GM12878 (cell line): ENCODE measurements around the gene KCNC4. TPM values are rescaled to one million over a fixed set of nuclear protein-coding genes. Genes with fewer than 3 reads are reported as not detected.

Experiments
- ATAC-seq: fragments of 200-7000 bp; cut with Tn5 transposase; 3 replicates; pipeline ENCODE4 v1.9.1; 2020; ENCODE audit warnings: mild to moderate bottlenecking, moderate library complexity
- BruUV-seq: library from RNA; stranded (reverse); fragments of 400-500 nt; replicated peaks from 2 replicates; lab custom pipeline; 2021; lab: Mats Ljungman, UMichigan
- CTCF ChIA-PET: fragments of 300-600 bp; sonication (Branson Sonifier 250); formaldehyde crosslinking; extraction: SDS; loops from one replicate; lab custom pipeline; 2021; ENCODE audit warnings: inconsistent platforms; lab: Yijun Ruan, JAX
- POLR2A ChIA-PET: fragments of 350-600 bp; formaldehyde crosslinking; extraction: SDS; loops from one replicate; lab custom pipeline; 2021; ENCODE audit warnings: inconsistent platforms; lab: Charles Lee
- RAD21 ChIA-PET: fragments of 300-600 bp; sonication (Branson Sonifier 250); formaldehyde crosslinking; loops from one replicate; lab custom pipeline; 2023; ENCODE audit warnings: antibody characterized with exemption; ENCODE audit not compliant: unreplicated experiment; lab: Charles Lee
- SMC1A ChIA-PET: fragments of 300-600 bp; sonication (Branson Sonifier 250); formaldehyde crosslinking; loops from one replicate; lab custom pipeline; 2023; ENCODE audit not compliant: unreplicated experiment, uncharacterized antibody; lab: Charles Lee
- DNase-seq: peaks from one replicate; pipeline ENCODE4 v3.0.0-alpha.2; 2011; ENCODE audit warnings: low read depth, low spot score
- FAIRE-seq: peaks from 3 replicates; lab custom pipeline; 2011; peaks lifted over from hg19 to GRCh38; lab: Jason Lieb, UNC
- H2AFZ ChIP-seq: 2 replicates; pipeline ENCODE4 v1.6.0; 2011; ENCODE audit warnings: low read depth, low read length, control low read depth; ENCODE audit not compliant: control insufficient read depth
- H3K27ac ChIP-seq: 2 replicates; pipeline ENCODE4 v1.5.1; 2011; ENCODE audit warnings: control low read depth; ENCODE audit not compliant: control insufficient read depth, insufficient read depth
- H3K27me3 ChIP-seq, 2 experiments: replicated peaks in 1 of 2; 2 replicates each; pipeline versions ENCODE4 v1.6.0 to v1.6.1; 2011; ENCODE audit warnings: low read length in 1 of 2; ENCODE audit not compliant: control insufficient read depth in 2 of 2, insufficient read depth in 2 of 2
- H3K36me3 ChIP-seq, 2 experiments: 2 replicates each; pipeline ENCODE4 v1.5.1; 2011; ENCODE audit warnings: low read length in 1 of 2; ENCODE audit not compliant: control insufficient read depth in 2 of 2, insufficient read depth in 2 of 2
- H3K4me1 ChIP-seq: 2 replicates; pipeline ENCODE4 v1.6.1; 2011; ENCODE audit warnings: mild to moderate bottlenecking, low read length, moderate library complexity, mixed read lengths; ENCODE audit not compliant: control insufficient read depth, insufficient read depth
- H3K4me2 ChIP-seq: 2 replicates; pipeline ENCODE4 v1.6.0; 2011; ENCODE audit warnings: control low read depth; ENCODE audit not compliant: control insufficient read depth, insufficient read depth
- H3K4me3 ChIP-seq: fragments of 200-600 bp; sonication (generic); 2 replicates; pipeline ENCODE4 v1.5.1; 2016
- H3K79me2 ChIP-seq: 2 replicates; pipeline ENCODE4 v1.6.0; 2011; ENCODE audit warnings: low read length; ENCODE audit not compliant: control insufficient read depth, insufficient read depth
- H3K9ac ChIP-seq: 2 replicates; pipeline ENCODE4 v1.8.0; 2011; ENCODE audit warnings: low read length, control low read depth, mixed read lengths; ENCODE audit not compliant: control insufficient read depth, insufficient read depth
- H3K9me3 ChIP-seq: replicated peaks from 3 replicates; pipeline ENCODE4 v1.5.1; 2011; ENCODE audit warnings: mild to moderate bottlenecking, low read length; ENCODE audit not compliant: control insufficient read depth, insufficient read depth
- H4K20me1 ChIP-seq: 2 replicates; pipeline ENCODE4 v1.6.0; 2011; ENCODE audit not compliant: control insufficient read depth, insufficient read depth
- BMI1 ChIP-seq: fragments of 450-650 bp; IDR thresholded peaks from 2 replicates; pipeline ENCODE4 v1.6.1; 2016; ENCODE audit warnings: mild to moderate bottlenecking, moderate library complexity, borderline replicate concordance
- FOXK2 ChIP-seq: fragments of 450-650 bp; IDR thresholded peaks from 2 replicates; pipeline ENCODE4 v1.6.1; 2017; ENCODE audit warnings: mild to moderate bottlenecking, moderate library complexity
- JUNB ChIP-seq: IDR thresholded peaks from 2 replicates; pipeline ENCODE4 v1.6.1; 2016; ENCODE audit warnings: antibody characterized with exemption, mild to moderate bottlenecking
- MEF2A ChIP-seq: IDR thresholded peaks from 2 replicates; pipeline ENCODE4 v1.6.1; 2011; ENCODE audit warnings: low read depth, mild to moderate bottlenecking, low read length, moderate library complexity; ENCODE audit not compliant: insufficient read depth
- NFXL1 ChIP-seq: fragments of 450-650 bp; IDR thresholded peaks from 2 replicates; pipeline ENCODE4 v1.6.1; 2017; ENCODE audit warnings: antibody characterized with exemption, mild to moderate bottlenecking, borderline replicate concordance
- NRF1 ChIP-seq: conservative IDR thresholded peaks from 2 replicates; pipeline ENCODE4 v1.6.1; 2011; ENCODE audit warnings: mild to moderate bottlenecking, low read depth, low read length, improper control_type of control experiment
- POLR2A ChIP-seq: IDR thresholded peaks from 2 replicates; pipeline ENCODE4 v1.6.1; 2011; ENCODE audit warnings: low read depth, mild to moderate bottlenecking, low read length
- SRF ChIP-seq, 2 experiments: IDR thresholded peaks; 2 replicates each; pipeline ENCODE4 v1.6.1; 2011; ENCODE audit warnings: low read depth in 2 of 2, low read length in 2 of 2, mild to moderate bottlenecking in 1 of 2, moderate library complexity in 1 of 2
- ZNF384 ChIP-seq: IDR thresholded peaks from 2 replicates; pipeline ENCODE4 v1.6.1; 2012; ENCODE audit warnings: low read depth, mild to moderate bottlenecking, low read length, improper control_type of control experiment, borderline replicate concordance
- WGBS: methylation state at CpG from one replicate; pipeline ENCODE4 v1.1.6; 2016; ENCODE audit warnings: low lambda C conversion rate; ENCODE audit not compliant: insufficient replicate concordance, insufficient coverage; ENCODE audit errors: missing lambda C conversion rate; 5-methylcytosine and 5-hydroxymethylcytosine counted together
- in situ Hi-C: fragments of 300-500 bp; cut with MboI; formaldehyde crosslinking; loops from 9 replicates; pipeline ENCODE4 v1.14.3; 2018; ENCODE audit warnings: mixed read lengths
- intact Hi-C: fragments of 100-400 bp; cut with micrococcal nuclease; formaldehyde crosslinking; loops from one replicate; pipeline ENCODE4 v1.14.2; 2022; ENCODE audit not compliant: unreplicated experiment
- polyA plus RNA-seq, 11 experiments: library from polyadenylated mRNA; depleted of rRNA in 4 of 11; unstranded in 6 of 11; stranded (reverse) in 5 of 11; fragments of >200 nt; fragmentation: Nextera tagmentation in 4 of 11; fragmentation: Illumina TruSeq in 1 of 11; extraction: Ambion mirVana in 4 of 11; extraction: Trizol in 1 of 11; gene quantifications; 1 replicate in 1 of 11; 2 replicates in 10 of 11; pipeline versions ENCODE4 v1.2.1 to v1.2.3, GENCODE V29; 2011 to 2016; ENCODE audit warnings: inconsistent platforms in 2 of 11, missing spikeins in 2 of 11, low read depth in 1 of 11
- total RNA-seq, 4 experiments: library from RNA; depleted of rRNA in 3 of 4; stranded (reverse); fragments of >200 nt in 3 of 4; fragmentation: Illumina TruSeq in 1 of 4; extraction: Trizol in 1 of 4; gene quantifications; 2 replicates each; pipeline versions ENCODE4 v1.2.1 to v1.2.3, GENCODE V29; 2013 to 2021
- TF ChIP-seq, protein P1 (sequence below): IDR thresholded peaks from 2 replicates; pipeline ENCODE4 v1.6.1; 2011; ENCODE audit warnings: low read depth, mild to moderate bottlenecking, low read length, moderate library complexity, borderline replicate concordance; ENCODE audit errors: extremely low read depth
- TF ChIP-seq, protein P2 (sequence below): fragments of 450-650 bp; formaldehyde crosslinking; IDR thresholded peaks from 2 replicates; pipeline ENCODE4 v1.4.0; 2020; ENCODE audit warnings: mild to moderate bottlenecking, moderate library complexity
- TF ChIP-seq, protein P3 (sequence below): fragments of 450-650 bp; IDR thresholded peaks from 2 replicates; pipeline ENCODE4 v1.6.1; 2017; ENCODE audit warnings: mild to moderate bottlenecking, moderate library complexity

Gene KCNC4
- total and polyA plus RNA-seq, 10 of the 15 experiments (the other 5 are each of a cell fraction or from before 2014, with no cell fraction given): 0.06 to 1.7 (median 0.36) TPM

DNA sequence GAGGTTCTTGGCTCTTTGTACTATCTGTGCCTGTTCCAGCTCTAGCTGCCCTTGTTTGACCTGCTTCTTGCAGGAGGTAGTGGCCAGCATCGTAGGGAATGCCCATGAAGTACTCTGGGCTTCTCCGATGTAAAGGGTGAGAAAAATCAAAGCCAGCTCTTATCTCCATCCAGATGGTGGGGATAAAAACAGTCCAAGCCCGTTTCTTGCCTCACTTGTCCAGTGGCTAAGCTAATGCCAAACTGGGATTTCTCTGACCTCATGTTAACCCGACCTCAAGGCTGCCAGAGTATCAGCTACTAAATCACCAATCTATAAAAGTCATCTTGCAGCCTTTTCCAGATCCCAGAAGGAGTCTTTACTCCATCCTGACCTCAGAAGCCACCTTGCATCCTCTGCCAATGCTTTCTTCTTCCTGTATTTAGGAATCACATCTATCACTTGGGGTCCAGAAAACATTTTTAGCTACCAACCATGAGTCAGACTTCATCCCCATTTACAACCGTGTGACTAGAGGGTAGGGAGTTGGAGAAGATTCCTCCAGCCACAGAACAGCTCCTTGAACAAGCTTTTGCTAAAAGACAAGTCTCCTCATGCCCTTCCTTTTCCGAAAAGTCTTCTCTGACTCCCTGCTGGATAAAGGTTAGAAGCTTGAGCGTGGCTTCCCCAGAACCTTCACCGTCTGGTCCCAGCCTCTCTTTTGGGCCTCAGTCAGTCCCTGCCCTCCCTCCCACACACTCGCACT, 35.9 kb downstream of the KCNC4 start:
- ChIA-PET POLR2A (interaction anchor here (0.6 to 1.2 kb wide), 5 partner anchors 9 to 106 kb away, joined by 3 to 4 read pairs (median 3); partner anchors contain the start of gene RBM15), SMC1A (interaction anchor here (0.8 to 2.9 kb wide), 8 partner anchors 10 to 53 kb away, joined by 3 to 14 read pairs (median 6); no protein-coding TSS in a partner anchor), RAD21 (interaction anchor here (1.1 to 3.4 kb wide), 6 partner anchors 17 to 214 kb away, joined by 3 to 21 read pairs (median 4); partner anchors contain the start of gene KCNC4), CTCF (interaction anchor here (0.8 to 9.7 kb wide), 4 partner anchors 12 to 91 kb away, joined by 3 to 58 read pairs (median 8); no protein-coding TSS in a partner anchor)
- 34% methylated on average over 6 of the region's 9 CpGs for WGBS
- H3K79me2 ChIP-seq: no peaks in the 10 kb centered on the region
- intact Hi-C loops (no loop called here), in situ Hi-C loops (no loop called here)
- H3K27ac ChIP-seq: no peak overlapping the region
- no peaks in the 10 kb centered on the region for H3K9me3 ChIP-seq
- H4K20me1 ChIP-seq: no peaks in the 10 kb centered on the region
- TF ChIP-seq, protein P1, sequence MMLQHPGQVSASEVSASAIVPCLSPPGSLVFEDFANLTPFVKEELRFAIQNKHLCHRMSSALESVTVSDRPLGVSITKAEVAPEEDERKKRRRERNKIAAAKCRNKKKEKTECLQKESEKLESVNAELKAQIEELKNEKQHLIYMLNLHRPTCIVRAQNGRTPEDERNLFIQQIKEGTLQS: no peak
- no peak for TF ChIP-seq FOXK2
- TF ChIP-seq NFXL1: no peak
- TF ChIP-seq, protein P2, sequence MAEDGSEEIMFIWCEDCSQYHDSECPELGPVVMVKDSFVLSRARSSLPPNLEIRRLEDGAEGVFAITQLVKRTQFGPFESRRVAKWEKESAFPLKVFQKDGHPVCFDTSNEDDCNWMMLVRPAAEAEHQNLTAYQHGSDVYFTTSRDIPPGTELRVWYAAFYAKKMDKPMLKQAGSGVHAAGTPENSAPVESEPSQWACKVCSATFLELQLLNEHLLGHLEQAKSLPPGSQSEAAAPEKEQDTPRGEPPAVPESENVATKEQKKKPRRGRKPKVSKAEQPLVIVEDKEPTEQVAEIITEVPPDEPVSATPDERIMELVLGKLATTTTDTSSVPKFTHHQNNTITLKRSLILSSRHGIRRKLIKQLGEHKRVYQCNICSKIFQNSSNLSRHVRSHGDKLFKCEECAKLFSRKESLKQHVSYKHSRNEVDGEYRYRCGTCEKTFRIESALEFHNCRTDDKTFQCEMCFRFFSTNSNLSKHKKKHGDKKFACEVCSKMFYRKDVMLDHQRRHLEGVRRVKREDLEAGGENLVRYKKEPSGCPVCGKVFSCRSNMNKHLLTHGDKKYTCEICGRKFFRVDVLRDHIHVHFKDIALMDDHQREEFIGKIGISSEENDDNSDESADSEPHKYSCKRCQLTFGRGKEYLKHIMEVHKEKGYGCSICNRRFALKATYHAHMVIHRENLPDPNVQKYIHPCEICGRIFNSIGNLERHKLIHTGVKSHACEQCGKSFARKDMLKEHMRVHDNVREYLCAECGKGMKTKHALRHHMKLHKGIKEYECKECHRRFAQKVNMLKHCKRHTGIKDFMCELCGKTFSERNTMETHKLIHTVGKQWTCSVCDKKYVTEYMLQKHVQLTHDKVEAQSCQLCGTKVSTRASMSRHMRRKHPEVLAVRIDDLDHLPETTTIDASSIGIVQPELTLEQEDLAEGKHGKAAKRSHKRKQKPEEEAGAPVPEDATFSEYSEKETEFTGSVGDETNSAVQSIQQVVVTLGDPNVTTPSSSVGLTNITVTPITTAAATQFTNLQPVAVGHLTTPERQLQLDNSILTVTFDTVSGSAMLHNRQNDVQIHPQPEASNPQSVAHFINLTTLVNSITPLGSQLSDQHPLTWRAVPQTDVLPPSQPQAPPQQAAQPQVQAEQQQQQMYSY (CRISPR knock-in tag): no peak
- TF ChIP-seq SRF (IDR thresholded peaks at IDR 0.05; ENCODE audit: low read depth in 2 of 2, low read length in 2 of 2): no peak
- no peak for TF ChIP-seq POLR2A
- TF ChIP-seq MEF2A: no peak
- no peak for TF ChIP-seq NRF1
- TF ChIP-seq BMI1: no peak
- TF ChIP-seq ZNF384: no peak
- no peak for TF ChIP-seq JUNB
- TF ChIP-seq, protein P3, sequence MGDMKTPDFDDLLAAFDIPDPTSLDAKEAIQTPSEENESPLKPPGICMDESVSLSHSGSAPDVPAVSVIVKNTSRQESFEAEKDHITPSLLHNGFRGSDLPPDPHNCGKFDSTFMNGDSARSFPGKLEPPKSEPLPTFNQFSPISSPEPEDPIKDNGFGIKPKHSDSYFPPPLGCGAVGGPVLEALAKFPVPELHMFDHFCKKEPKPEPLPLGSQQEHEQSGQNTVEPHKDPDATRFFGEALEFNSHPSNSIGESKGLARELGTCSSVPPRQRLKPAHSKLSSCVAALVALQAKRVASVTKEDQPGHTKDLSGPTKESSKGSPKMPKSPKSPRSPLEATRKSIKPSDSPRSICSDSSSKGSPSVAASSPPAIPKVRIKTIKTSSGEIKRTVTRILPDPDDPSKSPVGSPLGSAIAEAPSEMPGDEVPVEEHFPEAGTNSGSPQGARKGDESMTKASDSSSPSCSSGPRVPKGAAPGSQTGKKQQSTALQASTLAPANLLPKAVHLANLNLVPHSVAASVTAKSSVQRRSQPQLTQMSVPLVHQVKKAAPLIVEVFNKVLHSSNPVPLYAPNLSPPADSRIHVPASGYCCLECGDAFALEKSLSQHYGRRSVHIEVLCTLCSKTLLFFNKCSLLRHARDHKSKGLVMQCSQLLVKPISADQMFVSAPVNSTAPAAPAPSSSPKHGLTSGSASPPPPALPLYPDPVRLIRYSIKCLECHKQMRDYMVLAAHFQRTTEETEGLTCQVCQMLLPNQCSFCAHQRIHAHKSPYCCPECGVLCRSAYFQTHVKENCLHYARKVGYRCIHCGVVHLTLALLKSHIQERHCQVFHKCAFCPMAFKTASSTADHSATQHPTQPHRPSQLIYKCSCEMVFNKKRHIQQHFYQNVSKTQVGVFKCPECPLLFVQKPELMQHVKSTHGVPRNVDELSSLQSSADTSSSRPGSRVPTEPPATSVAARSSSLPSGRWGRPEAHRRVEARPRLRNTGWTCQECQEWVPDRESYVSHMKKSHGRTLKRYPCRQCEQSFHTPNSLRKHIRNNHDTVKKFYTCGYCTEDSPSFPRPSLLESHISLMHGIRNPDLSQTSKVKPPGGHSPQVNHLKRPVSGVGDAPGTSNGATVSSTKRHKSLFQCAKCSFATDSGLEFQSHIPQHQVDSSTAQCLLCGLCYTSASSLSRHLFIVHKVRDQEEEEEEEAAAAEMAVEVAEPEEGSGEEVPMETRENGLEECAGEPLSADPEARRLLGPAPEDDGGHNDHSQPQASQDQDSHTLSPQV: no peak
- peaks cover 5% of the 10 kb centered on the region; the same call in 1 of the 2 replicates for H3K4me1 ChIP-seq
- DNase-seq: no peak
- H3K36me3 ChIP-seq: no peaks in the 10 kb centered on the region
- no peak for FAIRE-seq
- no peak overlapping the region for H3K4me2 ChIP-seq
- no peak overlapping the region for H2AFZ ChIP-seq
- no peak overlapping the region for H3K9ac ChIP-seq
- no TSS peak for BruUV-seq
- H3K4me3 ChIP-seq: no peak overlapping the region
- H3K27me3 ChIP-seq: no peaks in the 10 kb centered on the region; a peak in 1 of 4 replicates
- no peak for ATAC-seq
